T-helper 1 cell treated with Interleukin-12 subunit alpha and Interleukin-12 subunit beta and Interleukin-4 antibody, amounts not matched to agents 30 ng/mL and 1 ng/mL, for 36 hours (primary cell): ENCODE results near the gene GDF9. TPM values are rescaled to one million over a fixed set of nuclear protein-coding genes. Genes with fewer than 3 reads are reported as not detected.

ENCODE experiments used
- intact Hi-C: fragments of 100-400 bp; cut with micrococcal nuclease; formaldehyde crosslinking; loops from one replicate; pipeline ENCODE4 v1.15.1; 2024
- total RNA-seq: library from RNA; stranded (reverse); gene quantifications from 2 replicates; pipeline ENCODE4 v1.2.3, GENCODE V29; 2022

GDF9 gene
- 0.22 and 0.37 TPM in 2 replicates for total RNA-seq

- intact Hi-C loops = loop anchor here (1.0 to 10.0 kb wide), 14 partner anchors 36 to 1891 kb away; partner anchors contain the start of genes AFF4, C5orf15, DDX46 and FNIP1
Observed at GRCh38 chr5:132866342-132867045, at the start of gene GDF9, which contains the start of gene UQCRQ. Gene GDF9 (minus strand): TSS chr5:132866469. CDS start chr5:132864533, 1,936 bp downstream. Gene UQCRQ (plus strand): TSS chr5:132866642. CDS start chr5:132866882, 240 bp downstream.

- intact Hi-C loops = no loop called here
Observed at GRCh38 chr5:132915681-132916080, 49.4 kb upstream of the GDF9 start.

- intact Hi-C loops = no loop called here
Observed at GRCh38 chr5:132909702-132910101, 43.4 kb upstream of the GDF9 start.

GRCh38 chr5:132907161-132907560, 40.9 kb upstream of the GDF9 start:
- intact Hi-C loops = no loop called here

- intact Hi-C loops = no loop called here
Observed at GRCh38 chr5:132905938-132906337, 39.7 kb upstream of the GDF9 start.

GRCh38 chr5:132901730-132902129, 35.5 kb upstream of the GDF9 start:
- intact Hi-C loops = no loop called here

- intact Hi-C loops = no loop called here
Observed at GRCh38 chr5:132901036-132901435, 34.8 kb upstream of the GDF9 start.

- intact Hi-C loops = no loop called here
Observed at GRCh38 chr5:132898094-132898493, 31.8 kb upstream of the GDF9 start.

- intact Hi-C loops = no loop called here
Observed at GRCh38 chr5:132896685-132897084, 30.4 kb upstream of the GDF9 start.

GRCh38 chr5:132895719-132896305, 29.5 kb upstream of the GDF9 start:
- intact Hi-C loops = no loop called here

GRCh38 chr5:132890817-132891216, 24.5 kb upstream of the GDF9 start:
- intact Hi-C loops = no loop called here

GRCh38 chr5:132889501-132889900, 23.2 kb upstream of the GDF9 start:
- intact Hi-C loops = no loop called here

GRCh38 chr5:132887283-132887682, 21.0 kb upstream of the GDF9 start:
- intact Hi-C loops = no loop called here

- intact Hi-C loops = no loop called here
Observed at GRCh38 chr5:132886064-132886823, 20.0 kb upstream of the GDF9 start.

GRCh38 chr5:132884548-132884947, 18.3 kb upstream of the GDF9 start:
- intact Hi-C loops = loop anchor here (5.0 kb wide), 1 partner anchor 357 kb away; no protein-coding TSS in a partner anchor

GRCh38 chr5:132883261-132883834, 17.1 kb upstream of the GDF9 start:
- intact Hi-C loops = loop anchor here (1.0 to 5.0 kb wide), 5 partner anchors 53 to 497 kb away; partner anchors contain the start of gene SHROOM1

GRCh38 chr5:132877938-132878337, 11.7 kb upstream of the GDF9 start:
- intact Hi-C loops = no loop called here

GRCh38 chr5:132877466-132877865, 11.2 kb upstream of the GDF9 start:
- intact Hi-C loops = no loop called here

GRCh38 chr5:132876020-132876759, 9.9 kb upstream of the GDF9 start:
- intact Hi-C loops = no loop called here

GRCh38 chr5:132873930-132874271, 7.6 kb upstream of the GDF9 start:
- intact Hi-C loops = no loop called here
